OCI-LY3 (cell line): Measurements from ENCODE around the gene PRM1.

Experiments
- EZH2phosphoT487 ChIP-seq: fragments of 200-600 bp; shearing (Covaris generic); IDR thresholded peaks from 2 replicates; pipeline ENCODE4 v1.6.1; 2018; ENCODE audit warnings: antibody characterized with exemption, mixed run types, low read depth
- TF ChIP-seq, protein P1 (sequence below): fragments of 200-600, 300-600 bp; sonication (generic); IDR thresholded peaks from 2 replicates; pipeline ENCODE4 v1.5.1; 2014; ENCODE audit warnings: antibody characterized with exemption, low read length, low read depth

DNA sequence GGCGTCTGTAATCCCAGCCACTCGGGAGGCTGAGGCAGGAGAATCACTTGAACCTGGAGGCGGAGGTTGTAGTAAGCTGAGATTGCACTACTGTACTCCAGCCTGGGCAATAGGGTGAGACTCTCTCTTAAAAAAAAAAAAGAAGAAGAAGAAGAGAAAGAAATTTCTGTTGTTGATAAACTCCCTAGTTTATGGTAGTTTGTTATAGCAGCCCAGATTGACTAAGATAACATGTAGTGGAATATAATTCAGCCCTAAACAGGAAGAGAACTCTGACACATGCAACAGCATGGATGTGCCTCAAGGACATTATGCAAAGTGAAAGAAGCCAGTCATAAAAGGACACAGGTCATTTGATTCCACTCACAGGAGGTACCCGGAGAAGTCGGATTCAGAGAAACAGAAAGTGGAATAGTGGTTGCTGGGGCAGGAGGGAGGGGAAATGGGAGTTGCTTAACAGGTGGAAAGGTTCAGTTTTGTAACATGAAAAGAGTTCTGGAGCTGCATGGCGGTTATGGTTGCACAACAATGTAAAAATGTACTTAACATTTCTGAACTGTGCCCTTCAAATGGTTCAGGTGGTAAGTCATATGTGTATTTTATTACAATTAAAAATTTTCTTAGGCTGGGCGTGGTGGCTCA lies 26.0 kb upstream of the PRM1 start:
- TF ChIP-seq, protein P1, sequence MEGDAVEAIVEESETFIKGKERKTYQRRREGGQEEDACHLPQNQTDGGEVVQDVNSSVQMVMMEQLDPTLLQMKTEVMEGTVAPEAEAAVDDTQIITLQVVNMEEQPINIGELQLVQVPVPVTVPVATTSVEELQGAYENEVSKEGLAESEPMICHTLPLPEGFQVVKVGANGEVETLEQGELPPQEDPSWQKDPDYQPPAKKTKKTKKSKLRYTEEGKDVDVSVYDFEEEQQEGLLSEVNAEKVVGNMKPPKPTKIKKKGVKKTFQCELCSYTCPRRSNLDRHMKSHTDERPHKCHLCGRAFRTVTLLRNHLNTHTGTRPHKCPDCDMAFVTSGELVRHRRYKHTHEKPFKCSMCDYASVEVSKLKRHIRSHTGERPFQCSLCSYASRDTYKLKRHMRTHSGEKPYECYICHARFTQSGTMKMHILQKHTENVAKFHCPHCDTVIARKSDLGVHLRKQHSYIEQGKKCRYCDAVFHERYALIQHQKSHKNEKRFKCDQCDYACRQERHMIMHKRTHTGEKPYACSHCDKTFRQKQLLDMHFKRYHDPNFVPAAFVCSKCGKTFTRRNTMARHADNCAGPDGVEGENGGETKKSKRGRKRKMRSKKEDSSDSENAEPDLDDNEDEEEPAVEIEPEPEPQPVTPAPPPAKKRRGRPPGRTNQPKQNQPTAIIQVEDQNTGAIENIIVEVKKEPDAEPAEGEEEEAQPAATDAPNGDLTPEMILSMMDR: no peak
- TF ChIP-seq EZH2phosphoT487: no peak
